Fibroblast of pulmonary artery (primary cell): ENCODE measurements around the gene ACOT12.

ENCODE experiments used
- DNase-seq: peaks from one replicate; pipeline ENCODE4 v3.0.0-alpha.2; 2010; ENCODE audit warnings: low read depth
- H3K4me3 ChIP-seq: replicated peaks from 2 replicates; pipeline ENCODE4 v1.5.1; 2011; ENCODE audit warnings: low read depth, mild to moderate bottlenecking, control low read depth, low read length, moderate library complexity
- TF ChIP-seq, protein P1 (sequence below): IDR thresholded peaks from 2 replicates; pipeline ENCODE4 v1.5.1; 2011; ENCODE audit warnings: mild to moderate bottlenecking, control low read depth, low read length, inconsistent platforms; ENCODE audit errors: missing control alignments

Gene ACOT12

DNA sequence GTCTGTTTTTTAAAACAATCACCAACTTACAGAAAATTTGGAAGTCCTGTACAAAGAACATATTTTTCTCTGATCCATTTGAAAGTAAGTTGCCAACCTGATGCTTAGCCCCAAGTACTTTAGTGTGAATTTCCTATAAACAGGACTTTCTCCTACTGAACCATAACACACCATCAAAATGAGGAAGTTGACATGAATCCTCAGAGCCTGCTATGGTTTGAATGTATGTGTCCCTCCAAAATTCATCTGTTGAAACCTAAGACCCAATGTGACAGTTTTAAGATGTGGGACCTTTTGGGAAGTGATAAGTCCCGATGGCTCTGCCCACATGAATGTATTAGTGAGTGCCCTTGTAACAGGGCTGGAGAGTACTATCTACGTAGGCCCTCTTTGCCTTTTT, 6.4 kb upstream of the ACOT12 start:
- H3K4me3 ChIP-seq = no peak overlapping the region
- no peak for DNase-seq
- TF ChIP-seq, protein P1, sequence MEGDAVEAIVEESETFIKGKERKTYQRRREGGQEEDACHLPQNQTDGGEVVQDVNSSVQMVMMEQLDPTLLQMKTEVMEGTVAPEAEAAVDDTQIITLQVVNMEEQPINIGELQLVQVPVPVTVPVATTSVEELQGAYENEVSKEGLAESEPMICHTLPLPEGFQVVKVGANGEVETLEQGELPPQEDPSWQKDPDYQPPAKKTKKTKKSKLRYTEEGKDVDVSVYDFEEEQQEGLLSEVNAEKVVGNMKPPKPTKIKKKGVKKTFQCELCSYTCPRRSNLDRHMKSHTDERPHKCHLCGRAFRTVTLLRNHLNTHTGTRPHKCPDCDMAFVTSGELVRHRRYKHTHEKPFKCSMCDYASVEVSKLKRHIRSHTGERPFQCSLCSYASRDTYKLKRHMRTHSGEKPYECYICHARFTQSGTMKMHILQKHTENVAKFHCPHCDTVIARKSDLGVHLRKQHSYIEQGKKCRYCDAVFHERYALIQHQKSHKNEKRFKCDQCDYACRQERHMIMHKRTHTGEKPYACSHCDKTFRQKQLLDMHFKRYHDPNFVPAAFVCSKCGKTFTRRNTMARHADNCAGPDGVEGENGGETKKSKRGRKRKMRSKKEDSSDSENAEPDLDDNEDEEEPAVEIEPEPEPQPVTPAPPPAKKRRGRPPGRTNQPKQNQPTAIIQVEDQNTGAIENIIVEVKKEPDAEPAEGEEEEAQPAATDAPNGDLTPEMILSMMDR = no peak

DNA sequence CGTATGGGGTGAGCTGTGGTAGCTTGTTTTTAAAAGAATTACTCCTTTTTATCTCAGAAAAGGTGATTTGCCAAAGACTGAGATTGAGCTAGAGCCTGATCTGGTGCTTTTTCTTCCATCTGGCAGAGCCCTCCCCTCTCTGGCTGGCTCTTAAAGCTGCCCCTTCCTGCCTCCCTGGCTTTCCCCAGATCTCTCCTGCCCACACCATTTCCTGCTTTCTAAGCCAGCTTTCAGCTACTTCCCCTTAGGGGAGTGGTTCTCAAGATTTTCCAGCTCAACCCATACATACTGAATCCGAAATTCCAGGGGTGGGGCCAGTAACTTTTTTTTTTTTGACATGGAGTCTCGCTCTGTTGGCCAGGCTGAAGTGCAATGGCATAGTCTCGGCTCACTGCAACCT, 4.8 kb upstream of the ACOT12 start:
- no peak overlapping the region for H3K4me3 ChIP-seq
- no peak for DNase-seq
- TF ChIP-seq, protein P1 = no peak

DNA sequence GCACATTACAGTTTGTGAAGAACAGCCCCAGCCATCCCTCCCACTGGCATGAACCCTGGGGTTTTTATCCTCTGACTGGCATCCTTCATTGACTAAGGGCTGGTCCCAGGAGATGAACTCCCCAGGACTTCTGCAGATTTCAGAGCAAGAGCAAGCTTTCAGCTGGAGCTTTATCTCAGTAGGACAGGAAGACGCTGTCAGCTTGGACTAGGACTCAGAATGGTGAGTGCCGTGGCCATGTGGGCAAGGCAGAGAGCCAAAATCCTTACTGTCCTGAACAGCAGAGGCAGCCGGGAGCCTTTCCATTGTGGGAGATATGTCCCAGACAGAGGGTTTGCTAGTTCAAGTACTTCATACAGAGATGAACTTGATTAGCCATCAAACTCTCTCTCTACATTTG, 3.2 kb upstream of the ACOT12 start:
- no peak overlapping the region for H3K4me3 ChIP-seq
- peak; percentile 67 for DNase-seq
- TF ChIP-seq, protein P1 = no peak

DNA sequence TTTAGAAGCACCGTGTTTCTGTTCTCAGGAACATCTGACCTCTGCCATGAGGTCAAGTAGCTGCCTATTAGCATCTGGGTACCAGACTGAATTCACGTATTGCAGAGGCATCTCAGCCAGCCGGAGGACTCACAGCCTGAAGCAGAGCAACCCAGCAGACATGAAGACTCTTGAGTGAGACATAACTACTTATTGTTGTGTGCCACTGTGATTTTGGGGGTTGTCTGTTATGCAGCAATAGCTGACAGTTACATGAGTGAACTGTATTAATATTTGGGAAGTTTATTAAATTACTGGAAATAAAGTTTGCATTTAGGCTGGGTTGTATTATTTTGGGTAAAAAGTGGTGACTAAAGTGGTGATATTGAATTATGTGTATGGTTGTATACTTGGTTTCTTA, 1.3 kb upstream of the ACOT12 start:
- DNase-seq = no peak
- no peak overlapping the region for H3K4me3 ChIP-seq
- TF ChIP-seq, protein P1 = no peak

DNA sequence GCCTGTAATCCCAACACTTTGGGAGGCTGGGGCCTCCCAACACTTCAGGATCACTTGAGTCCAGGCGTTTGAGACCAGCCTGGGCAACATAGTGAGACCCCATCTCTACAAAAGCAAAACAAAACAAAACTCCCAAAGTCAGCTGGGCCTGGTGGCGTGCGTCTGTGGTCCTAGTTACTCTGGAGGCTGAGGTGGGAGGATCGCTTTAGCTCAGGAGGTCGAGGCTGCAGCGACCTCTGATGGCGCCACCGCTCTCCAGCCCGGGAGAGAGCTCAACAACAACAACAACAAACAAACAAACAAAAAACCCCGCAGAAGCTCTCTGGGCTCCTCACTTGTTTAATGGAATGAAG, 528 bp downstream of the ACOT12 start:
- H3K4me3 ChIP-seq = peak overlapping the region; percentile 46
- TF ChIP-seq, protein P1 = no peak
- DNase-seq = no peak

DNA sequence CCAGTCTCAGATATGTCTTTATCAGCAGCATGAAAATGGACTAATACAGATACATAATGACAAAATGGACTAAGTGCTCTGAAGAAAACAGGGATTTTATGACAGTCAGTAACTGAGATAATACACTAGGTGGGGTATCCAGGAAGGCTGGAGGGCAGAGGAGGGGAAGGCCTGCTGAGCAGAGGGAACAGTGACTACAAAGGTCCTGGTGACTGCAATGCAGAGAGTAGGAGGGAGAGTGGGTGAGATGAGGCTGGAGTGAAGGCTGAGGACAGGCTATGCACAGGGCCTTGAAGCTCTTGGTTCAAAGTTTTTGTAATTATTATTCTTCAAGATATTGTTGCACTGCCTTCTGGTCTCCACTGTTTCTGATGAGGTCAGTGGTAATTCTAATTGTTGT, 4.9 kb downstream of the ACOT12 start:
- TF ChIP-seq, protein P1 = no peak
- no peak overlapping the region for H3K4me3 ChIP-seq
- DNase-seq = no peak

DNA sequence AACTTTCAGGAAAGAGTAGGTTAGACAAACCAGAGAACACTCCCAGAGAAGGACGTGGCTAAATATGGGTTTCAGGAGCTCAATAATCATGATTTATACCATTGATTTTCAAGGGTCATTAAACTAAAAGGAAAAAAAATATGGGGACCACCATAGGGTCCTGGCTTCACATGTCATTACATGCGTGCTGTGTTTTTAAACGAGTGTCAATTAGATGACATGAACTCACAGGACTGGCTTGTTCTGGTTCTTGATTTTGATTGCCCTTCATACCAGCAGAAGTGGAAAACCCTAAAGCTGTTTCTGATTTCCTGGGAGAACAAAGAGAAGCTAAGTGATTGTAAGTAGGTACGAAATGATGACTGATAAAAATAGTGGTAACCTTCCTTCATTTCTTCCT, 5.8 kb downstream of the ACOT12 start:
- TF ChIP-seq, protein P1 = no peak
- no peak for DNase-seq

More for the DNA sequence above, 5.8 kb downstream of the ACOT12 start:
- no peak overlapping the region for H3K4me3 ChIP-seq
